ENCODE measurements around the gene SPRR2A.
"Not testable (repeated sequence)": the region's sequence is repeated elsewhere in the genome, so short reads cannot be mapped to it uniquely, and the experiment has no call there.

Gene SPRR2A

GRCh38 chr1:153058826-153059784 is 1.8 kb upstream of the SPRR2A start:
- Histone ChIP-seq H3K79me2 (ENCODE audit: control insufficient read depth, insufficient read depth, low read length, unreplicated experiment) (no peaks in the 10 kb centered on the region), H2AFZ (ENCODE audit: low read length, unreplicated experiment) (no peak overlapping the region), H3K4me3 (ENCODE audit: low read depth, low read length) (no peak overlapping the region), H3K27me3 (ENCODE audit: insufficient read depth, low read length) (no peaks in the 10 kb centered on the region), H3K4me1 (ENCODE audit: control insufficient read depth, insufficient read depth, low read length, unreplicated experiment) (no peaks in the 10 kb centered on the region), H3K36me3 (ENCODE audit: insufficient read depth, low read length) (no peaks in the 10 kb centered on the region), H3K27ac (ENCODE audit: low read depth, low read length) (no peak overlapping the region)

GRCh38 chr1:153058154-153058553 is 842 bp upstream of the SPRR2A start:
- H3K36me3 ChIP-seq (ENCODE audit: insufficient read depth, low read length) = no peaks in the 10 kb centered on the region
- no peaks in the 10 kb centered on the region for H3K79me2 ChIP-seq (ENCODE audit: control insufficient read depth, insufficient read depth, low read length, unreplicated experiment)
- no peak overlapping the region for H3K4me3 ChIP-seq (ENCODE audit: low read depth, low read length)
- H2AFZ ChIP-seq (ENCODE audit: low read length, unreplicated experiment) = no peak overlapping the region
- no peak overlapping the region for H3K27ac ChIP-seq (ENCODE audit: low read depth, low read length)
- H3K4me1 ChIP-seq (ENCODE audit: control insufficient read depth, insufficient read depth, low read length, unreplicated experiment) = no peaks in the 10 kb centered on the region
- H3K27me3 ChIP-seq (ENCODE audit: insufficient read depth, low read length) = no peaks in the 10 kb centered on the region

- not testable (repeated sequence) for H2AFZ ChIP-seq (ENCODE audit: low read length, unreplicated experiment); H3K4me3 ChIP-seq (ENCODE audit: low read depth, low read length); H3K27me3 ChIP-seq (ENCODE audit: insufficient read depth, low read length); H3K79me2 ChIP-seq (ENCODE audit: control insufficient read depth, insufficient read depth, low read length, unreplicated experiment); H3K4me1 ChIP-seq (ENCODE audit: control insufficient read depth, insufficient read depth, low read length, unreplicated experiment); H3K36me3 ChIP-seq (ENCODE audit: insufficient read depth, low read length); H3K27ac ChIP-seq (ENCODE audit: low read depth, low read length)
Measured at GRCh38 chr1:153056111-153056510, 1.2 kb downstream of the SPRR2A start.

GRCh38 chr1:153049211-153049610 is 8.1 kb downstream of the SPRR2A start:
- Histone ChIP-seq H3K79me2 (ENCODE audit: control insufficient read depth, insufficient read depth, low read length, unreplicated experiment) (no peaks in the 10 kb centered on the region), H3K27ac (ENCODE audit: low read depth, low read length) (no peak overlapping the region), H2AFZ (ENCODE audit: low read length, unreplicated experiment) (no peak overlapping the region), H3K4me3 (ENCODE audit: low read depth, low read length) (no peak overlapping the region), H3K27me3 (ENCODE audit: insufficient read depth, low read length) (no peaks in the 10 kb centered on the region), H3K36me3 (ENCODE audit: insufficient read depth, low read length) (no peaks in the 10 kb centered on the region), H3K4me1 (ENCODE audit: control insufficient read depth, insufficient read depth, low read length, unreplicated experiment) (no peaks in the 10 kb centered on the region)

DNA sequence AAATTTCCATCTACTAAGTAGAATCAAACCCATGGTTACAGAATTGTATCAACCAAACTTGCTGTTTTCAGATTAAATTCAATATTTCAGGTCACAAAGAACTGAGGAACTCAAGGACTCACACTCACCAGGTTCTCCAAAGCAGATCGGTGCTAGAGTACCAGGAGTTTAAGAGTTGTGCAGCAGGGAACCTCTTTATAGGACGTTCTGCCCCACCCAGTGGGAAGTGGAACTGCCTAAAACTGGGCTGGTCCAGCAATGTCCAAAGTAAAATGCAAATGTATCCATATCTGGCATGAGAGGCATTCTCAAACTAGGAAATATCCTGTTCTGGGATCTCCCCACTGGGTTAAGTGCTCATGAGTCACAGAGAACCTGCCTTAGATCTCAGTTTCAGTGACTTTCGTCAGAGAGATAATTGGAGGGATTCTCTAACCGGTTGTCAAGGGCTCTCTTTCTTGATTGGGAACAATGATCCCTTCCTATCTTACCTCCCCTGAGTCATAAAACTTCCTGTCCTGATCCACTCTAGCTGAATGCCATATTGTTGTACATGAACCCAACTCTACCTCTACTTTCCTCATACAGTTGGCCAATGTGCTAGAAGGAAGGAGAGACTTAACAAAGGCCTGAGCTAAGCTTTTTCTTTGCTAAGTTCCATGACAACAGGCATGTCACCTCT is 16.2 kb downstream of the SPRR2A start, which contains the start of gene SPRR2D:
Gene SPRR2D (minus strand): TSS at position 171 of the 682 bp plus-strand sequence. CDS start 774 bp downstream, outside the sequence.
- Histone ChIP-seq H3K4me3 (ENCODE audit: low read depth, low read length) (no peak within 1 kb of the TSS), H3K79me2 (ENCODE audit: control insufficient read depth, insufficient read depth, low read length, unreplicated experiment) (no peaks in the 10 kb centered on the region), H3K27me3 (ENCODE audit: insufficient read depth, low read length) (no peaks in the 10 kb centered on the region), H3K27ac (ENCODE audit: low read depth, low read length) (no peak within 1 kb of the TSS), H3K4me1 (ENCODE audit: control insufficient read depth, insufficient read depth, low read length, unreplicated experiment) (no peaks in the 10 kb centered on the region), H3K36me3 (ENCODE audit: insufficient read depth, low read length) (no peaks in the 10 kb centered on the region), H2AFZ (ENCODE audit: low read length, unreplicated experiment) (no peak within 1 kb of the TSS)

GRCh38 chr1:153035211-153035610 is 22.1 kb downstream of the SPRR2A start:
- Histone ChIP-seq H3K36me3 (ENCODE audit: insufficient read depth, low read length) (no peaks in the 10 kb centered on the region), H3K27ac (ENCODE audit: low read depth, low read length) (no peak overlapping the region), H3K79me2 (ENCODE audit: control insufficient read depth, insufficient read depth, low read length, unreplicated experiment) (no peaks in the 10 kb centered on the region), H3K27me3 (ENCODE audit: insufficient read depth, low read length) (no peaks in the 10 kb centered on the region), H3K4me3 (ENCODE audit: low read depth, low read length) (no peak overlapping the region), H2AFZ (ENCODE audit: low read length, unreplicated experiment) (no peak overlapping the region), H3K4me1 (ENCODE audit: control insufficient read depth, insufficient read depth, low read length, unreplicated experiment) (no peaks in the 10 kb centered on the region)

- no peaks in the 10 kb centered on the region for H3K4me1 ChIP-seq (ENCODE audit: control insufficient read depth, insufficient read depth, low read length, unreplicated experiment)
- no peaks in the 10 kb centered on the region for H3K79me2 ChIP-seq (ENCODE audit: control insufficient read depth, insufficient read depth, low read length, unreplicated experiment)
- no peaks in the 10 kb centered on the region for H3K36me3 ChIP-seq (ENCODE audit: insufficient read depth, low read length)
- H3K27ac ChIP-seq (ENCODE audit: low read depth, low read length) = no peak overlapping the region
- H2AFZ ChIP-seq (ENCODE audit: low read length, unreplicated experiment) = no peak overlapping the region
- H3K4me3 ChIP-seq (ENCODE audit: low read depth, low read length) = no peak overlapping the region
- H3K27me3 ChIP-seq (ENCODE audit: insufficient read depth, low read length) = no peaks in the 10 kb centered on the region
Measured at GRCh38 chr1:153032677-153033308, 24.5 kb downstream of the SPRR2A start.

- H3K27me3 ChIP-seq (ENCODE audit: insufficient read depth, low read length) = no peaks in the 10 kb centered on the region
- H3K36me3 ChIP-seq (ENCODE audit: insufficient read depth, low read length) = no peaks in the 10 kb centered on the region
- no peaks in the 10 kb centered on the region for H3K79me2 ChIP-seq (ENCODE audit: control insufficient read depth, insufficient read depth, low read length, unreplicated experiment)
- no peak overlapping the region for H3K27ac ChIP-seq (ENCODE audit: low read depth, low read length)
- H3K4me1 ChIP-seq (ENCODE audit: control insufficient read depth, insufficient read depth, low read length, unreplicated experiment) = no peaks in the 10 kb centered on the region
- no peak overlapping the region for H3K4me3 ChIP-seq (ENCODE audit: low read depth, low read length)
- no peak overlapping the region for H2AFZ ChIP-seq (ENCODE audit: low read length, unreplicated experiment)
Measured at GRCh38 chr1:153032073-153032472, 25.2 kb downstream of the SPRR2A start.

DNA sequence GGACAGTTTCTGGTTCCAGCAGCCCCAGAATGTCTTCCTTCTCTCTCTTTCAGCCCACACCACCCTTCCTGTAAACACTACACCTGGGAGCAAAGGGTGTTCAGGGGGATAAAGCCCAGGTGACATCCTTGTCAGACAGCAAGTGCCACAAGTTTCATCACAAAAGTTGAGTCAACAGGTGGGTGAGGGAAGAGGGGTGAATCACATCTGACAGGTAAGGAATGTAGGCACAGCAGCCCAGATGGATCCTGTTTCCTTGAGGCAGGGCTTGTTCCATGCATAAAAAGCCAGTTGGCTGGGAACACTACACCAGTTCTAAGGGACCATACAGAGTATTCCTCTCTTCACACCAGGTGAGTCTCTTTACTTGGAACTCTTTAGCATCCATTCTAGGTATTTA is 26.4 kb downstream of the SPRR2A start, which contains the start of gene SPRR1B:
Gene SPRR1B (plus strand): TSS at position 309 of the 400 bp plus-strand sequence. CDS start 1,143 bp downstream, outside the sequence.
- Histone ChIP-seq H3K36me3 (ENCODE audit: insufficient read depth, low read length) (no peaks in the 10 kb centered on the region), H3K27me3 (ENCODE audit: insufficient read depth, low read length) (no peaks in the 10 kb centered on the region), H3K79me2 (ENCODE audit: control insufficient read depth, insufficient read depth, low read length, unreplicated experiment) (no peaks in the 10 kb centered on the region), H3K4me3 (ENCODE audit: low read depth, low read length) (no peak within 1 kb of the TSS), H3K4me1 (ENCODE audit: control insufficient read depth, insufficient read depth, low read length, unreplicated experiment) (no peaks in the 10 kb centered on the region), H3K27ac (ENCODE audit: low read depth, low read length) (no peak within 1 kb of the TSS), H2AFZ (ENCODE audit: low read length, unreplicated experiment) (no peak within 1 kb of the TSS)

GRCh38 chr1:153028766-153029165 is 28.5 kb downstream of the SPRR2A start:
- H3K36me3 ChIP-seq (ENCODE audit: insufficient read depth, low read length) = no peaks in the 10 kb centered on the region
- no peak overlapping the region for H3K4me3 ChIP-seq (ENCODE audit: low read depth, low read length)
- H3K79me2 ChIP-seq (ENCODE audit: control insufficient read depth, insufficient read depth, low read length, unreplicated experiment) = no peaks in the 10 kb centered on the region
- H3K27me3 ChIP-seq (ENCODE audit: insufficient read depth, low read length) = no peaks in the 10 kb centered on the region
- no peak overlapping the region for H2AFZ ChIP-seq (ENCODE audit: low read length, unreplicated experiment)
- H3K27ac ChIP-seq (ENCODE audit: low read depth, low read length) = no peak overlapping the region
- H3K4me1 ChIP-seq (ENCODE audit: control insufficient read depth, insufficient read depth, low read length, unreplicated experiment) = no peaks in the 10 kb centered on the region
